Measurements from ENCODE around the gene TPM2. TPM values are rescaled to one million over a fixed set of nuclear protein-coding genes. Genes with fewer than 3 reads are reported as not detected.
A peak's percentile ranks its signal among the peaks of the same experiment; 100 is the strongest.

The TPM2 gene
- total and polyA plus RNA-seq, 2 donors (not counting 1 experiment from before 2014, with no cell fraction given): 2.4 to 6.3 TPM

- H3K4me3 Mint-ChIP-seq: peak overlapping the region; percentile 68
- peaks cover 14% of the 10 kb centered on the region for H3K79me2 ChIP-seq (ENCODE audit: control insufficient read depth, insufficient read depth, low read length)
- peaks cover 0 to 3% (median 0%) of the 10 kb centered on the region in 3 donors for H3K9me3 ChIP-seq (ENCODE audit: control extremely low read depth in 1 of 3, control insufficient read depth in 2 of 3, insufficient read depth in 1 of 3, low read length in 2 of 3)
- H4K20me1 ChIP-seq (ENCODE audit: control insufficient read depth, insufficient read depth, low read length, poor library complexity, severe bottlenecking): no peaks in the 10 kb centered on the region
- peak overlapping the region; percentile 91 for H3K27ac Mint-ChIP-seq
- H3K4me1 Mint-ChIP-seq: peaks cover 66% of the 10 kb centered on the region
- H3K4me1 ChIP-seq (ENCODE audit: control insufficient read depth in 2 of 2, insufficient read depth in 2 of 2, low read length in 2 of 2): peaks cover 67 to 68% of the 10 kb centered on the region in 2 donors
- ChIA-PET CTCF (interaction anchor here (0.9 to 3.1 kb wide), 8 partner anchors 10 to 96 kb away, joined by 3 to 19 read pairs (median 4); partner anchors contain the start of genes CREB3, SIT1 and TLN1), POLR2A (interaction anchor here (0.7 to 2.1 kb wide), 8 partner anchors 11 to 31 kb away, joined by 3 to 17 read pairs (median 5); partner anchors contain the start of genes CCDC107, RMRP and TESK1)
- peak overlapping the region; percentile 63 for H3K4me2 ChIP-seq (replicated peaks; ENCODE audit: low read depth, low read length, poor library complexity, severe bottlenecking)
- peaks cover 0 to 3% of the 10 kb centered on the region in 2 experiments for H3K36me3 ChIP-seq (replicated peaks in 1 of 2; ENCODE audit: control extremely low read depth in 1 of 2, control insufficient read depth in 1 of 2, extremely low read depth in 1 of 2, insufficient read depth in 2 of 2, low read length in 1 of 2)
- no peaks in the 10 kb centered on the region for H3K27me3 Mint-ChIP-seq
- peak overlapping the region in 2 of 5 experiments; percentile 5 to 45 for H3K4me3 ChIP-seq (ENCODE audit: control extremely low read depth in 1 of 5, extremely low read depth in 1 of 5, insufficient read depth in 1 of 5, low read depth in 2 of 5, low read length in 4 of 5)
- no peak for TF ChIP-seq EZH2 (IDR thresholded peaks at IDR 0.05; ENCODE audit: borderline replicate concordance, insufficient read depth, low read depth, low read length, poor library complexity, severe bottlenecking)
- no peak for TF ChIP-seq CTCF (IDR thresholded peaks at IDR 0.05)
- no peaks in the 10 kb centered on the region for H3K27me3 ChIP-seq (replicated peaks in 1 of 4; ENCODE audit: control extremely low read depth in 1 of 4, control insufficient read depth in 3 of 4, insufficient read depth in 4 of 4, low read length in 3 of 4)
- H2AFZ ChIP-seq (ENCODE audit: insufficient read depth, low read depth, low read length, poor library complexity, severe bottlenecking): no peak overlapping the region
- peak overlapping the region; percentile 88 to 95 for H3K27ac ChIP-seq (ENCODE audit: low read length in 2 of 2)
- intact Hi-C loops (cut with micrococcal nuclease): loop anchor here (1.0 kb wide), 2 partner anchors 11 to 16 kb away; no protein-coding TSS in a partner anchor
- peak overlapping the region; percentile 53 for H3K9ac ChIP-seq (ENCODE audit: low read length)
- ATAC-seq (ENCODE audit: low read depth) (no peak), DNase-seq (no peak)
- H3K9me3 Mint-ChIP-seq (ENCODE audit: insufficient read depth): no peaks in the 10 kb centered on the region
These were observed 54.0 kb downstream of the TPM2 start for GRCh38 chr9:35635730-35636129.

Small RNAs within 50 kb of the gene (small RNA-seq; reads per million reads assigned to genes)
- not detected for gene MIR6853 (ENCODE audit: insufficient read length, low read depth, low replicate concordance)
- gene RMRP (ENCODE audit: insufficient read length, low read depth, low replicate concordance): not detected
- gene RN7SL22P (ENCODE audit: insufficient read length, low read depth, low replicate concordance): not detected

Other genes with a start within 250 kb of the TPM2 start
- 0.32 and 0.76 TPM in 2 replicates for gene RUSC2, start 199.8 kb downstream of the TPM2 start, total RNA-seq
- gene RUSC2, start 199.8 kb downstream of the TPM2 start, polyA plus RNA-seq: 0.27 and 0.48 TPM in 2 replicates
- 94.1 and 94.6 TPM in 2 replicates for gene TESK1, start 84.7 kb downstream of the TPM2 start, total RNA-seq
- gene TESK1, start 84.7 kb downstream of the TPM2 start, polyA plus RNA-seq: 43.6 and 43.8 TPM in 2 replicates
- gene CD72, start 71.5 kb downstream of the TPM2 start, total RNA-seq: 94.6 and 110 TPM in 2 replicates
- gene CD72, start 71.5 kb downstream of the TPM2 start, polyA plus RNA-seq: 436 and 651 TPM in 2 replicates
- 38.5 and 39.5 TPM in 2 replicates for gene SIT1, start 39.0 kb downstream of the TPM2 start, total RNA-seq
- gene SIT1, start 39.0 kb downstream of the TPM2 start, polyA plus RNA-seq: 26.9 and 37.1 TPM in 2 replicates
- gene RMRP, start 31.9 kb downstream of the TPM2 start, total RNA-seq: 7,890 and 7,920 TPM in 2 replicates
- gene RMRP, start 31.9 kb downstream of the TPM2 start, polyA plus RNA-seq: not detected in 2 replicates
- 33.8 and 41.6 TPM in 2 replicates for gene CCDC107, start 31.6 kb downstream of the TPM2 start, total RNA-seq
- 22.4 and 22.5 TPM in 2 replicates for gene CCDC107, start 31.6 kb downstream of the TPM2 start, polyA plus RNA-seq
- 0.53 and 0.62 TPM in 2 replicates for gene ARHGEF39, start 24.7 kb downstream of the TPM2 start, total RNA-seq
- 0.35 and 0.40 TPM in 2 replicates for gene ARHGEF39, start 24.7 kb downstream of the TPM2 start, polyA plus RNA-seq
- gene CA9, start 16.0 kb downstream of the TPM2 start, total RNA-seq: not detected in 2 replicates
- gene CA9, start 16.0 kb downstream of the TPM2 start, polyA plus RNA-seq: not detected in 2 replicates
- 272 and 280 TPM in 2 replicates for gene TLN1, start 42.3 kb upstream of the TPM2 start, total RNA-seq
- 97.2 and 102 TPM in 2 replicates for gene TLN1, start 42.3 kb upstream of the TPM2 start, polyA plus RNA-seq
- gene CREB3, start 42.7 kb upstream of the TPM2 start, total RNA-seq: 18.1 and 20.7 TPM in 2 replicates
- 12.3 and 14.2 TPM in 2 replicates for gene CREB3, start 42.7 kb upstream of the TPM2 start, polyA plus RNA-seq
- gene GBA2, start 59.3 kb upstream of the TPM2 start, total RNA-seq: 137 and 158 TPM in 2 replicates
- gene GBA2, start 59.3 kb upstream of the TPM2 start, polyA plus RNA-seq: 110 and 114 TPM in 2 replicates
- gene RGP1, start 59.4 kb upstream of the TPM2 start, total RNA-seq: 42.3 and 44.3 TPM in 2 replicates
- 11.4 and 17.6 TPM in 2 replicates for gene RGP1, start 59.4 kb upstream of the TPM2 start, polyA plus RNA-seq
- gene MSMP, start 64.4 kb upstream of the TPM2 start, total RNA-seq: 3.9 TPM in 2 replicates
- gene MSMP, start 64.4 kb upstream of the TPM2 start, polyA plus RNA-seq: 1.6 and 2.3 TPM in 2 replicates
- gene NPR2, start 101.7 kb upstream of the TPM2 start, total RNA-seq: 4.9 and 8.0 TPM in 2 replicates
- 7.6 and 9.2 TPM in 2 replicates for gene NPR2, start 101.7 kb upstream of the TPM2 start, polyA plus RNA-seq
- gene SPAG8, start 122.3 kb upstream of the TPM2 start, total RNA-seq: 5.4 and 5.6 TPM in 2 replicates
- gene SPAG8, start 122.3 kb upstream of the TPM2 start, polyA plus RNA-seq: 1.6 and 2.0 TPM in 2 replicates
- gene HINT2, start 125.1 kb upstream of the TPM2 start, total RNA-seq: 29.7 and 31.9 TPM in 2 replicates
- gene HINT2, start 125.1 kb upstream of the TPM2 start, polyA plus RNA-seq: 20.5 and 33.6 TPM in 2 replicates
- not detected in 2 replicates for gene FAM221B, start 138.8 kb upstream of the TPM2 start, total RNA-seq
- not detected in 2 replicates for gene FAM221B, start 138.8 kb upstream of the TPM2 start, polyA plus RNA-seq
- 13.6 and 14.5 TPM in 2 replicates for gene TMEM8B, start 139.3 kb upstream of the TPM2 start, total RNA-seq
- gene TMEM8B, start 139.3 kb upstream of the TPM2 start, polyA plus RNA-seq: 10.5 and 12.2 TPM in 2 replicates
- gene OR13J1, start 180.5 kb upstream of the TPM2 start, total RNA-seq: not detected in 2 replicates
- not detected in 2 replicates for gene OR13J1, start 180.5 kb upstream of the TPM2 start, polyA plus RNA-seq
- not detected in 2 replicates for gene HRCT1, start 216.3 kb upstream of the TPM2 start, total RNA-seq
- not detected in 2 replicates for gene HRCT1, start 216.3 kb upstream of the TPM2 start, polyA plus RNA-seq
- not detected in 2 replicates for gene SPAAR, start 219.6 kb upstream of the TPM2 start, total RNA-seq
- gene SPAAR, start 219.6 kb upstream of the TPM2 start, polyA plus RNA-seq: not detected in 2 replicates